Kasumi-1 (cell line): ENCODE data around the gene ADGRA1.

ENCODE experiments used
- DNase-seq, 2 experiments: peaks; one replicate each; lab custom pipeline; 2025; lab: John Stamatoyannopoulos, UW

The ADGRA1 gene

GRCh38 chr10:133178357-133179127 lies 90.8 kb downstream of the ADGRA1 start:
- DNase-seq: no peak

GRCh38 chr10:133179128-133179520 lies 91.4 kb downstream of the ADGRA1 start:
- DNase-seq: no peak

GRCh38 chr10:133179651-133180050 lies 91.9 kb downstream of the ADGRA1 start:
- no peak for DNase-seq

- no peak for DNase-seq
Observed at GRCh38 chr10:133180192-133180964, 92.7 kb downstream of the ADGRA1 start.

- no peak for DNase-seq
Observed at GRCh38 chr10:133180965-133181639, 93.4 kb downstream of the ADGRA1 start.
